HG02678 (cell line): Measurements from ENCODE around the gene CCSER1.

Source experiments
- ATAC-seq: cut with Tn5 transposase; IDR thresholded peaks from one replicate; pipeline ENCODE4 v1.9.1; 2021; ENCODE audit warnings: mild to moderate bottlenecking, moderate library complexity; ENCODE audit not compliant: unreplicated experiment

Gene CCSER1

DNA sequence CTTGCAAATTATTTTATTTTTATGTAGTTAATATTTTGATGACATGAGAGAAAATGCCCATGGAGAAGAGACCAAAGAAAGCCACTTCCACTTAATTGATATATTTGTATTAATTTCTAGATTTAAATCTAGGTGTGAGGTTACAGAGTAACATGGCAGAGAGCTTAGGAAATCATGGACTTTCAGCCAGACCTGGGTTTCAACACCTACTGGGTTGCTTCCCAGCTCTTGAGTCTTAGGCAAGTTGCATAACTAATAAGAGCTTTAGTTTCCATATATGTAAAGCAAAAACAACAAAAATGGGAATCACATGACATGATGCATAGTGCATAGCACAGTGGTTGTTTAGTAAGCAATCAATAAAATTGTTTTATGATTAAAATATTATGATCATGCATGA, 413.3 kb downstream of the CCSER1 start:
- no peak for ATAC-seq

DNA sequence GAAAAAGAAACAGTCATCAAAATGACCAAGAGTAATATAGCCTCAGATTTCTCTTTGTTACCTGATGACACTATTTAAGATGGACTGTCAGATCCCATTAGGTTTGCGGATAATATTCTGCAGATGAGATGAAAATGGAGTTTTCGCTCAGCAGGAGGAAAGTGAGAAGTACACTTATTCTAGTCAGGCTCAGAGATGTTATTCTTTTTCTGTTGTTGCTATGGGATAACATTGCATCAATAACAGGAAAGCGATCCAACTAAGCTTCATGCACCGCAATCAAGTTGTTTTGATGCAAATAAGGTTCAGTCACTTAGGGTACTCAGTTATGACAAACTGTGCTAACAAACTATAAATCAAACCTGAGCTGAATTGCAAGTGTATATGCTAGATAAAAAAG, 415.0 kb downstream of the CCSER1 start:
- no peak for ATAC-seq

DNA sequence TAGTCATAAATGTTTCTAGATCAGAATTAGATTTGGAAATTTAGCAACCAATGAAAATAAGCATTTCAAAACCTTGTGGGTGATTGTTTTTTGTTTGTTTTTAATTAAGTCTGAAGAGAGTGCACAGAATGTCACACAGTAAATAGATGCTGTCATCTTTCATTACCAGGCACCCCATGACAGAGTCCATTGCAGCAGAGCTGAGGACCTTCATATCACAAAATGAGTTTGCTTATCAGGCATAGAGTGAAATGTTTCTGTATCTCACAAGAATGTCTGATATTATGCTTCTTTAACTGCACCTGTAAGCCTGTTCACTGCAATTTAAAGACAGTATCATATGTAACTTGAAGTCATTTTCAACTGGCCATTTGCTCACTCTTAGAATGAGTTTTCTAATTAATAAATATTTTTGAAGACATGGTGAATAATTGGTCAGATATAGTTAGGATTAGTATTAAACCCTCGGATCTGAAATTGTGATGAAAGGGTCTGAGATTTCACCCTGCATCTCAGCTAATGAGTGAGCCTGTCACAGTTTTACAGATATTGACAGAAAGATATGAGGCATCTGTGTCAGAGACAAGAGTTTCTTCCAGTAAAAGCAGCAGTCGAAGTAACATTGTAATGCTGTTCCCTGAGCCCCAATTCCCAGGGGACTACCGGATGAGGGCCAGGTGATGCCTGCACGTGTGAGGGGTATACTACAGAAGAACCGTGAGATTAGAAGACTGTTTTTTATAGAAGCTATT, 416.4 kb downstream of the CCSER1 start:
- ATAC-seq, result no peak

DNA sequence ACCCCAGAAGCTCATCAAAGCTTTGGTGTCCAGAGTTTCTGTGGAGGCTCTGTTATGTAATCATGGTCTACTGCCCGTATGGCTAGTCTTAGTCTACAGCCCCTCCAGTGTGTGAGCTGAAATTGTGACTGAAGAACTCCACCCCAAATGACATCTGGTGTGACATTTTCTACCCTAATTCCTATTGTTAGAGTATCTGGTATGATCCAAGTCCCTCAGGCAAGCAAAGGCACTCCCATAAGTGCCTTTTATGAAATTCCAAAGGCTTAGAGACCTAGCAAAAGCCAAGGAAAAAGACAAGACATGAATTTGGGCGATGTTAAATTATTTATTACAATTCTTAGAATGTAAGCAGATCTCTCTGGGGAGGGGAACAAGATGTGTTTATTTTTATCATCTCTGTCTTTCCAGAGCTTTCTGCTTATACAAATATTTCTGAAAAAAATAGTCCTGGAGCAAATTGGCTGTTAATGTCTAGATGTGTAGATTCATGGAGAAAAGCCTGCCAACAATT, 417.4 kb downstream of the CCSER1 start:
- ATAC-seq, result no peak

DNA sequence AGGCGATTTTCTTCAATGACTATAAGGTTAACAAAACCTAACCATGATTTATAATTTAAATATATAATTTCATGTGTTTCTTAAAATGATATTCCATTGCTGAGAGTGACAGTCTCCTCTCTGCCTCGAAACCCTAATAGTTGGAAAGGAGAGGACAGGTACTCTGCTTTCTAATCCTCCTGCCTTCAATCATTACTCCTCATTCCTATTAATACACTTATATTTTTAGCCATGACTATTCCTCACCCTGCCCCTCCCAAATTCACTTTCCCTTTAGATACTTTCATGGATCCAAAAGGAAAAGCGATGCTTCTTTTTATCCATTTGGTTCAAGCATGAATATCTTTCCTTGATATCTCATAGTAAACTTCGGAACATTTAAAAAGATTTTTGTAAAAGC, 418.2 kb downstream of the CCSER1 start:
- no peak for ATAC-seq

DNA sequence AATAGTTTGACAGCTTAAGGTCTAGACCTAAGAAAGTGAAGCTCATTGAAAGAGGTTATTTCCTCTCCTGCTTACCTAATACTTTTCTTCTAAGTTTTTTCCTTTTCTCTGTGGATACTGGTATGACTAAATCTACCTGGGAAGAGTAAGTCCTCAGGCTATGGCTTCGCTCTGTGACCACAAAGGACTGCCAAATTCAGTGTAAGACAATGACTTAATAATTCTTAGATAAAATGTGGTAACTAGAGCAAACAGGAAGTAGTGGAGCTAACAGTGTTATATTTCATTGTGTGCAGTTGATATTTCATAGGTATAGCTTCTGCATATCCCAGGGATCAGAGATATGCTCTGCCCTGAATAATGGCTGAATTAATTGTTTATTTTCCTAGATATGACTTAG, 418.9 kb downstream of the CCSER1 start:
- ATAC-seq, result no peak

DNA sequence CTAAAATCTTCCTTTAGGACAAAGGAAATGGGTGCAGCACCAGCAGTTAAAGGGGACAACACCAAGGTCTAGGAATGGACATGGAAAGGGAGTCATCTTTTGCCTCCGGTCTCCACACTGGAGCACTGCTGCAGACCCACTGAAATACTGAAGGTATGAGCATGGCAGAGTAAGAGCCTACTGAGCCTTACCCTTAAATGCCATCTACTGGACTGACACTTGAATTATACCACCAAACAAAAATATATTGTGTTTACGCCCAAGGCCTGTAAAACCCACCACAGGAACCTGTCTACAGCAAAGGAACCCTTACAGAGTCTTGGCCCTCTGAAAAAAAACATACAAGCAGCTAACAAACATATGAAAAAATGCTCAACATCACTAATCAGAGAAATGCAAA, 443.4 kb downstream of the CCSER1 start:
- ATAC-seq, result no peak

DNA sequence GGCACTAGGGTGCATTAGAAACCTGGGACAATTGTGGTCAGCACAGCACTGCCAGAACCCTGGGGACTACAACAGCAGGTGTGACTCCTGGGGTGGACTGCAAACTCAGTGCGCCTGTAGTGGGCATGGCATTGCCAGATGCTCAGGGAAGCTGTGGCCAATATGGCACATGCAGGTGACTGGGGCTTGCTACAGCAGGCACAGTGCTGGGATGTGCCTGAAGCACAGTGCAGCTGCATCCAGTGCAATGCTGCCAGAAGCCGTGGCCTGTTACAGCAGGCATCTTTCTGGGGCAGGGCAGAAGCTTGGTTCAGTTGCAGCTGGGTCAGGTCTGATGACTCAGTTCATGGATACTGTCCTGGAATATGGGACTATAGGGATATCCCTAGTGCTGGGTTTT, 445.8 kb downstream of the CCSER1 start:
- no peak for ATAC-seq

DNA sequence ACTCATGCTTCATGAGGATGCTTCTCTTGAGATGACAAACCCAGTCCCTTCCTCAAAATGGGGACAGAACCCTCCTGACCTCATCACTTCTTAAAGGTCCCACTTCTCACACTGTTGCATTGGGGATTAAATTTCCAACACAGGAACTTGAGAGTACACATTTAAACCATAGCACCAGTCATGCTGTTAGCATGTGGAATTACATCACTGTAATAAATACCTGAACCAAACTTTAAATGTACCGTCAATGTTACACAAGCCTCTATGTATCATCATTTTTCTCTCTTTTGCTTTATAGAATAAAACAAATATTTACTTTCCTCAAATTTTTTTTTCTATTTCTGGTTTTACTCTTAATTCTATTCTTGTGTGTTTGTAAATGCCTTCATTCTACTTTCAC, 448.2 kb downstream of the CCSER1 start:
- ATAC-seq, result no peak

DNA sequence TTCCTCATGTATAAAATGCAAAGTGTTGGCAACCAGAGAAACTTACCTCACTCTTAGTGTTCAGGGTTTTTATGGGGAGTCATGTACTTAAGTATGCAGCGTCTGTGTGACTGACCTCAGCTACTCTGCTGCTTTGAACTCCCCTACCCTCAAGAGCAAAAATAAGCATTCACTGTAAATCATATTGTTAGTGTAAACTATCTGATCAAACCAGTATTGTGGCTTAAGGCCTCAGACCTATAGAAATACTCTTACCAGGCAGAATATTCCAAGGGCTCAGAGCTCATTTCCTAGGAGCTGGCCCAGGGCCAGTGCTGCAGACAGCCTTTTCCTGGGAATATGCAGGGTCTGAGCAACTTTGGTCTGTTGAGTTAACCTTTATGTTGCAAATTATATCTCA, 453.1 kb downstream of the CCSER1 start:
- ATAC-seq, result no peak

DNA sequence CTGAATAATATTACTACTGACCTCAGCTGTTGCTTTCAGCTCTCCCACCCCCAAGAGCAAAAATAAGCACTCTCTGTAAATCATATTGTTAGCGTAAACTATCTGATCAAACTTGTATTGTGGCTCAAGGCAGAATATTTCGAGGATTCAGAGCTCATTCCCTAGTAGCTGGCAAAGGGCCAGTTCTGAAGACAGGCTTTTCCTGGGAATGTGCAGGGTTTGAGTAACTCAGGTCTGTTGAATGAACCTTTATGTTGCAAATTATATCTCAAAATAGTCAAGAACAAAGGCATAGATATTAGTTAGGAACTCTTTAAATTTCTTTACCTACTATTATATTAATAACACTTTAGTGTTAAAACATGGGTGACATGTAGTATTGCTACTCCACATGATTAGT, 454.9 kb downstream of the CCSER1 start:
- ATAC-seq, result no peak

DNA sequence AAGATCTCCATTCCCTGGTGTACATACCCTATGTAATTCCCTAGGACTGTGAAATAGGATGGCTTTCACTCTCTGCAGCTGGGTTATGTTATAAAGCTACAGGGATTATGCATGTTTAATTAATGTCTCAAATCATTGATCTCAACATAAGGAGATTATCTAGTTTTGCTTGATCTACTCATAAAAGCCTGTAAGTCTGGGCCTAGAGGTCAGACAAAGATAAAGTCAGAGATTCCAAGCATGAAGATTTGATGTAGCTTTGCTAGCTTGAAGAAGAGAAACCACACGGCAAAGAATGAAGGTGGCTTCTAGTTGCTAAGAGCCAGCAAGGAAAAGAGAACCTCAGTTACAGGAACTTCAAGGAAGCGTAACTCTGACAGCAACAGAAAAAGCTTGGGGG, 456.9 kb downstream of the CCSER1 start:
- ATAC-seq, result no peak

DNA sequence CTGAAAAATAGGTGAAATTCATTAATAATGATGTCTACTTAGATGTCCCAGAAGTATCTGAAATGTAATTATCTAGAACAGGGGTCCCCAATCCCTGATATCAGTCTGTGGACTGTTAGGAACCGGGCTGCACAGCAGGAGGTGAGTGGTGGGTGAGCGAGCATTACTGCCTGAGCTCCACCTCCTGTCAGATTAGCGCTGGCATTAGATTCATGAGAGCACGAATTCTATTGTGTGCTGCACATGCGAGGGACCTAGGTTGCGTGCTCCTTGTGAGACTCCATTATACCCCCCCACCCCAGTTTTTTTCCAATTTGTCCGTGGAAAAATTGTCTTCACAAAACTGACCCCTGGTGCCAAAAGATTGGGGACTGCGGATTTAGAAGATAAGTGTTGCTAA, 458.8 kb downstream of the CCSER1 start:
- ATAC-seq, result no peak

DNA sequence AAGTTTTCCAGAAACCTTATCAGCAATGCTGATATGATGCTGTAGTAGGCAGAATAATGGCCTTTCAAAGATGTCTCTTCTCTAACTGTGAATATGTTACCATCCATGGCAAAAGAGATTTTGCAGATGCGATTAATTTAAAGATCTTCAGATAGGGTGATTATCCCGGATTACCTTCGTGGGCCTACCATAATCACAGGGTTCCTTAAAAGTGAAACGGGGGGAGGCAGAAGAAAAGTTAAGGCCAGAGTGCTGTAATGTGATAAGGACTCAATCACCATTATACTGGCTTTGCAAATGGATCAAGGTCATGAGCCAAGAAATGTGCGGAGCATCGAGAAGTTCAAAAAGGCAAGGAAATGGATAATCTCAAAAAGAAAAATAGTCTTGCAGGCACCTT, 459.6 kb downstream of the CCSER1 start:
- ATAC-seq, result no peak

DNA sequence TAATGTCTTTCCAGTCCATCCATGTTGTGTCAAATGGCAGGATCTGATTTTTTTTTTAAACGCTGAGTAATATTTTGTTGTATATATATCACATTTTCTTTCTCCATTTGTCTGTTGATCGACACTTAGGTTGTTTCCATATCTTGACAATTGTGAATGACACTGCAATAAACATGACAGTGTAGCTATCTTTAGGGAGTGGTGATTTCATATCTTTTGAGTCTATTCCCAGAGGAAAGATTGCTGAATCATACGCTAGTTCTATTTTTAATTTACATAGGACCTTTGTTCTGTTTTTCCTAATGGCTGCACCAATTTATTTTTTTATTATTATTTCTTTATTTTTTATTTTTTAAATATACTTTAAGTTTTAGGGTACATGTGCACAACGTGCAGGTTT, 470.7 kb downstream of the CCSER1 start:
- no peak for ATAC-seq

DNA sequence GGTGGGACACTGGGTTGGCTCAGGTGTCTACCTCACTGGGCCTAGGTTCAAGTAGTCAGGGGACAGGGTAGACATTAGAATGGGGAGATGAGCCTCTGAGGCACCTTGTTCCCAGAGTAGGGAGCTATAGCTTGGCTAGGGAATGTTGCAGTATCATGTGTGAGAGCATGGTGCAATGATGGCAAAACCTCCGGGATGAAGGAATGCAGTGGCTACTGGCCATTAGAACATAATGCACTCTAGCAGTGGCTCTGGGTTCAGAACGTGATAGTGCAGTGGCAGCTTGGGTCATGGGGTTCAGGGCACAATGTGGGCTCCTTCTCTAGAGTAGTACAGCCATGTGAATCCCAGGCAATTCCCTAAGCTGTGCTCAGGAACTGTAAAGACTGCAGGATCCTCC, 471.5 kb downstream of the CCSER1 start:
- ATAC-seq, result no peak

DNA sequence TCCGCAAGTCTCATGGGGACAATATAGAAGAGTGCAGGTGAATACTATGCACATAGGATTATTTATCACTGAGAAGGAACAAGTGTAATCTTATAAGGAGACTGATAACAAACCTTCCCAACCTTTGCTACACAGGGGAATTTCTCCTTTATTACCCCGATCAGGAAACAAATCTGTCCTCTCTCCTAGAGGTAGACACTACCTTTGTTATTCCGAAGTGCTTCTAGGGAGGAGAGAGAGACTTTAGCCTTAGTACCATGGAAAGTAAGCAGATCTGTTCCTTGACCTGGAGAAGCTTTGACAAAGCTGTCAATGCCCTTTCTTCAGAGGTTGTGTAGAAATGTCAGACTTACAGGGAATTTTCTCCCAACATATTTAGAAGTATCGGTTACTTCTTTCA, 475.5 kb downstream of the CCSER1 start:
- no peak for ATAC-seq

DNA sequence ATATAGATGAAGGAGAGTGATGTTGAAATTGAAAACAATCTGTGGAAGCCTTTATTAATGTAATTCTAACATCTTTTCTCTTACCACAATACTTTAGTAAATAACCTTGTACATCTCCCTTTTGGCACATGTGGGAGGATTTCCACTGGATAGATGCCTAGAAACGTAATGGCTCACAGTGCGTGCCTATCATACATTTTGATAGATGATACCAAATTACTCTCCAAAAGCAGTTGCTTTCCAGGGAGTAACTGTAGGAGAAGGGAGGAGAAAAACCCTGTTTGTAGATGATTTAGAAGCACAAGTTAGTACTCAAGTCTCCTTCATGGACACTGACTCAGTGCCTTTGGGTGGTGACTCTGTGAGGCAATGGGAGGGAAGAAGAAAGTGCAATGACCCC, 476.3 kb downstream of the CCSER1 start:
- no peak for ATAC-seq

DNA sequence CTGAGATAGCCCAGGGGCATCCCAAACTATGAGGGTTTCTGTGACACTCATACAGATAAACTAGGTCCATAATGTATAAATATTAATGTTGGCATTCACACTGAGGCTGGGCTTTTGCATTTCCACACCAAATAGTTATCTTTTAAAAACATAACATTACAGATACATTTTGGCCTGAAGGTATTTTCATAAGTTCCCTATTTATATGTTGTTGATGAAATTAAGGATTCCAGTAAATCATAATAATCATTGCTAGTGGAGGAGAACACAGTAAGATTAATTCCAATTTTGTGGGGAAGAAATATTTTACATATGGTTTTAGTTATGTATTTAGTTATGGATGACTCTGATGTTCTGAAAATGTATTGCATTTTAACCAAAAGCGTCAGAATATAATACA, 479.6 kb downstream of the CCSER1 start:
- ATAC-seq, result no peak

DNA sequence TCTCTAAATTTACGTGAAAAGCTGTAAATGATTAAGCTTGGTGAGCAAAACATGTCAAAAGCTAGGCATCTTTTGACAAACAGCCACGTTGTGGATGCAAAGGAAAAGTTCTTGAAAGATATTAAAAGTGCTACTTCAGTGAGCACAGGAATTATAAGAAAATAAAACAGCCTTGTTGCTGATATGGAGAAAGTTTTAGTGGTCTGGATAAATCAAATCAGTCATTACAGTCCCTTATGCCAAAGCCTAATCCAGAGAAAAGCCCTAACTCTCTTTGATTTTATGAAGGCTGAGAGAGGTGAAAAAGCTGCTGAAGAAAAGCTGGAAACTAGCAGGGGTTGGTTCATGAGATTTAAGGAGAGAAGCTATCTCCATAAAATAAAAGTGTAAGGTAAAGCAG, 487.2 kb downstream of the CCSER1 start:
- no peak for ATAC-seq

DNA sequence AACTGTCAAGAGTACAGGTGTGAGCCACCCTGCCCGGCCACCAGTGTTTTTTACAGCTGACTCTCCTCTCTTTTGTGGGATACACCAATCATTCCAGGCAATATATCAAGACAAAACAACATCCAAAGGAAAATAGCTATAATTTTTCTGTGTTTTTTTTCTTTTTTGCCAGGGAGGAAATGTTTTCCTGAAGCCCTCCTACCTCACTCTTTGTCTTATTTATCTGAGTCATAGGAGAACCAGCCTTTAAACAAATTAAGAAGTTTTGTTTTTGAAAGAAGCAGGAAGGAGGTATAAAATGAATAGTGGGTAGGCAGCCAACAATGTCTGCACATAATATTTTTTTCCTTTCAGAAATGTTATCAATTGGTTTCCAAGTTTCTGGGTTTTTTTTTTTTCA, 493.9 kb downstream of the CCSER1 start:
- ATAC-seq, result no peak

DNA sequence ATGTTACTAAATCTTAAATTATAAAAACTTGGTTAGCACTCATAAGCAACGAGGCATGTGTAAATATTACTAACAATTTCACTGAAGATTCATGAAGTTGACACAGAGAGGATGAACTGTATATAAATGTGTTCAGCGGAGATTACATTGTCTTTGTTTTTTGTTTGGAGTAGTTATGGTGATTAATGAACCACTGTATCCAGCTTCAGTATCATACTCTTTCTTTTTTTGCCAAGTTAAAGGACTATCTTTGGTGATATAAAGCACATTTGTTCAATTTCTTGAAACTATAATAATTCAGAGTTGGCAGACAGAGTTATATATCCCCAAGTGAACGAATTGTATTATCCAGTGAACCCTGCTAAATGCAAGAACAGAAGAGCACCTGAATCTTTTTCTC, 497.6 kb downstream of the CCSER1 start:
- ATAC-seq, result no peak
